DND-41 (cell line): ENCODE measurements around the gene EPB41L2.

Source experiments
- ATAC-seq: fragments of 200-7000 bp; cut with Tn5 transposase; 3 replicates; pipeline ENCODE4 v1.9.1; 2021; ENCODE audit warnings: low read depth; ENCODE audit not compliant: insufficient read depth
- DNase-seq: peaks from one replicate; pipeline ENCODE4 v3.0.0-alpha.2; 2020
- H2AFZ ChIP-seq: 2 replicates; pipeline ENCODE4 v1.6.0; 2012; ENCODE audit warnings: low read depth, low read length
- H3K27ac ChIP-seq: 2 replicates; pipeline ENCODE4 v1.5.1; 2012; ENCODE audit warnings: low read length, inconsistent platforms
- H3K27me3 ChIP-seq: fragments of 200-600 bp; sonication (generic); 2 replicates; pipeline ENCODE4 v1.6.0; 2012; ENCODE audit warnings: low read length, mild to moderate bottlenecking, inconsistent platforms; ENCODE audit not compliant: insufficient read depth, poor library complexity
- H3K36me3 ChIP-seq: 2 replicates; pipeline ENCODE4 v1.5.1; 2012; ENCODE audit warnings: low read length, inconsistent platforms; ENCODE audit not compliant: insufficient read depth
- H3K4me1 ChIP-seq: 2 replicates; pipeline ENCODE4 v1.5.1; 2012; ENCODE audit warnings: mild to moderate bottlenecking, low read length; ENCODE audit not compliant: insufficient read depth
- H3K4me2 ChIP-seq: 2 replicates; pipeline ENCODE4 v1.6.0; 2012; ENCODE audit warnings: mild to moderate bottlenecking, moderate library complexity, low read length, inconsistent platforms; ENCODE audit not compliant: insufficient read depth
- H3K4me3 ChIP-seq, 2 experiments: fragments of 200-600 bp in 1 of 2; shearing (Covaris generic) in 1 of 2; 2 replicates each; pipeline ENCODE4 v1.5.1; 2012 to 2016; ENCODE audit warnings: inconsistent platforms in 2 of 2, low read length in 2 of 2, mild to moderate bottlenecking in 2 of 2, low read depth in 1 of 2, moderate library complexity in 1 of 2
- H3K79me2 ChIP-seq: 2 replicates; pipeline ENCODE4 v1.6.0; 2012; ENCODE audit warnings: low read length, inconsistent platforms; ENCODE audit not compliant: insufficient read depth
- H3K9ac ChIP-seq: 2 replicates; pipeline ENCODE4 v1.6.0; 2012; ENCODE audit warnings: low read depth, mild to moderate bottlenecking, inconsistent platforms, low read length, moderate library complexity
- H3K9me3 ChIP-seq: 2 replicates; pipeline ENCODE4 v1.5.1; 2012; ENCODE audit warnings: low read length, moderate library complexity, mild to moderate bottlenecking, inconsistent platforms; ENCODE audit not compliant: insufficient read depth, severe bottlenecking
- H4K20me1 ChIP-seq: 2 replicates; pipeline ENCODE4 v1.6.0; 2012; ENCODE audit warnings: low read length; ENCODE audit not compliant: insufficient read depth
- EZH2 ChIP-seq: IDR thresholded peaks from 3 replicates; pipeline ENCODE4 v1.6.1; 2012; ENCODE audit warnings: borderline replicate concordance, low read depth, mild to moderate bottlenecking, moderate library complexity, low read length, inconsistent platforms; ENCODE audit not compliant: severe bottlenecking
- TF ChIP-seq, protein P1 (sequence below): IDR thresholded peaks from 2 replicates; pipeline ENCODE4 v1.5.1; 2012; ENCODE audit warnings: borderline replicate concordance, low read length, moderate library complexity, mild to moderate bottlenecking; ENCODE audit not compliant: poor library complexity, severe bottlenecking; ENCODE audit errors: extremely low read depth

The EPB41L2 gene

DNA sequence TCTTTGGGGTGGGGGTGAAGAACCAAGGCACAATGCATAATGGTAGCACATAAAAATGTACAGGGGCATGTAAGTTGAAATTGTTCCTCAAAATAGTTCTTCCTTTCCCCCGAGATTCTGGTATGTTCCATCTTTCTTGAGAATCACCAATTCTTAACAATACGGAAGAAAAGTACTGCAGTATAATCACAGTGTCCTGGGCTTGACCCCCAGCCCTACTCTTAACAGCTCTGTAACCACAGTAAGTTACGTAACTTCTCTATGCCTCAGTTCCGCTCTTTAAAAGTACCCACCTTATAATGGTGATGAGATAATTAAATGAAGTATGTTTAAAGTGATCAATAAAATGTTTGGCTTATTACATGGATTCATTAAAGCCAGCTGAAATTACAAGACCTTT, 131.4 kb downstream of the EPB41L2 start:
- DNase-seq, result no peak
- no peak overlapping the region for H2AFZ ChIP-seq
- H3K4me1 ChIP-seq, result no peaks in the 10 kb centered on the region
- no peaks in the 10 kb centered on the region for H3K27me3 ChIP-seq
- no peaks in the 10 kb centered on the region for H3K36me3 ChIP-seq
- no peaks in the 10 kb centered on the region for H4K20me1 ChIP-seq
- no peak overlapping the region for H3K4me2 ChIP-seq
- no peak overlapping the region for H3K9ac ChIP-seq
- ATAC-seq, result no peak
- TF ChIP-seq EZH2, result no peak
- TF ChIP-seq, protein P1, sequence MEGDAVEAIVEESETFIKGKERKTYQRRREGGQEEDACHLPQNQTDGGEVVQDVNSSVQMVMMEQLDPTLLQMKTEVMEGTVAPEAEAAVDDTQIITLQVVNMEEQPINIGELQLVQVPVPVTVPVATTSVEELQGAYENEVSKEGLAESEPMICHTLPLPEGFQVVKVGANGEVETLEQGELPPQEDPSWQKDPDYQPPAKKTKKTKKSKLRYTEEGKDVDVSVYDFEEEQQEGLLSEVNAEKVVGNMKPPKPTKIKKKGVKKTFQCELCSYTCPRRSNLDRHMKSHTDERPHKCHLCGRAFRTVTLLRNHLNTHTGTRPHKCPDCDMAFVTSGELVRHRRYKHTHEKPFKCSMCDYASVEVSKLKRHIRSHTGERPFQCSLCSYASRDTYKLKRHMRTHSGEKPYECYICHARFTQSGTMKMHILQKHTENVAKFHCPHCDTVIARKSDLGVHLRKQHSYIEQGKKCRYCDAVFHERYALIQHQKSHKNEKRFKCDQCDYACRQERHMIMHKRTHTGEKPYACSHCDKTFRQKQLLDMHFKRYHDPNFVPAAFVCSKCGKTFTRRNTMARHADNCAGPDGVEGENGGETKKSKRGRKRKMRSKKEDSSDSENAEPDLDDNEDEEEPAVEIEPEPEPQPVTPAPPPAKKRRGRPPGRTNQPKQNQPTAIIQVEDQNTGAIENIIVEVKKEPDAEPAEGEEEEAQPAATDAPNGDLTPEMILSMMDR, result no peak
- H3K9me3 ChIP-seq, result peaks cover 3% of the 10 kb centered on the region
- peaks cover 20% of the 10 kb centered on the region; the same call in 1 of the 2 replicates for H3K79me2 ChIP-seq
- no peak overlapping the region for H3K27ac ChIP-seq
- H3K4me3 ChIP-seq, result no peak overlapping the region

DNA sequence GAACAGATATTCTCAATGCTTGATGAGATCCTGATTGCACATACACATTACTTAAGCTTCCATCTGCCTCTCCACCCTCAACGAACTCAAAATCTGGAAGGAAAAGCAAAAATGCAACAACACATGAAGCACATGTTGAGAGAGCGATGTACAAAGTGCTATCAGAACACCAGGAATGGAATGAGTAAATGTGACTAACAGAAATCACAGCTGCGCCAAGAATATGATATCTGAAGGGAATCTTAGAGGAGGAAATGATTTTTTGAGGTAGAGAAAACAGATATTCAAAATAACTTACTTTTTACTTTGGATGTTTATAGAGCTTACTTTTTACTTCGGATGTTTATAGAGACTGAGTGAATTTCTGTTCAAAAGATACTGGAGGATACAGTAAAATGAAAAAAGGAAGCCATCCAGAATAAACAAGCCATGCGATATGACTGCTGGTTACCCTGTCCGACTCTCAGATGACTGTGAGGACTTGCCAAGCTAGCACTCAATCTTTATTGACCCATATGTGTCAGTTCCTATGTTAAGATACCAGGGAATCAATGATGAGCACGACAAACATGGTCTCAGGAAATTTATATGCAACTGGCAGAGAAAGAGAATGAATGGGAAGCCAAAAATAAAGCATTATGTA, 133.9 kb downstream of the EPB41L2 start:
- Histone ChIP-seq H3K9ac (no peak overlapping the region), H4K20me1 (no peaks in the 10 kb centered on the region), H3K36me3 (peaks cover 8% of the 10 kb centered on the region; the same call in 1 of the 2 replicates), H3K27ac (no peak overlapping the region), H3K9me3 (peaks cover 3% of the 10 kb centered on the region), H3K4me1 (no peaks in the 10 kb centered on the region), H3K79me2 (peaks cover 20% of the 10 kb centered on the region; the same call in 1 of the 2 replicates), H3K4me2 (no peak overlapping the region), H2AFZ (no peak overlapping the region), H3K27me3 (no peaks in the 10 kb centered on the region), H3K4me3 (no peak overlapping the region)
- no peak for ATAC-seq
- DNase-seq, result no peak
- no peak for TF ChIP-seq EZH2
- TF ChIP-seq, protein P1, result no peak

DNA sequence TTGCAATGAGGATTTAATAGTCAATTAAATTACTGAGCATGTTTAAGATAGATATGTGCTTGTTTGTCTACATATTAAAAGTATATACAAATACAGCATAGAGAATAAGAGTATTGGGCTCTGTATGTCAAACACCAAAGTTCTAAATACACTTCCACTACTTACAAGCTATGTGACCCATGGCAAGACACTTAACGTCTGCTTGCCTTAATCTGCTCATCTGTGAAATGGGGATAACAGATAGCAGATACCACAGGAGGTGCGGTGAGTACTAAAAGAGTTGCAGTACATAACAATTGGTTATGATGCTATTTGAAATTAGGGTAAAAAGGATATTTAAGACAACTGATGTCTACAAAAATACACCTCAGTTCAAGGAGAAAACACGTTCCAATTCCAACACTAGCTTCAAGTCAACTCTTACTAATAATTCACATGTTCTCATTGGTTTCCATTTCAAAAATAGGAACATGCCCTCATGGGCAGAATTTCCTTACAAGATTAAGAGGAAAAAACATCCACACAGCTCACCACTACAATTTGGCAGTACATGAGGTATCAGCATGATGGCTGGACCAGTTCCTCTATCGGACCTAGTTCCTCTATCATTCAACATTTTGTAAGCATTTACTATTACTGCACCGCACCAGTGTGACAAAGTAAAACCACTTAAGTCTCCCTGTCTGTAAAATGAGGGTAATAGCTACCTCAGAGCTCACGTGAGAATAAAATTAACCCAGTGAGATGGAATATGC, 134.7 kb downstream of the EPB41L2 start:
- no peaks in the 10 kb centered on the region for H4K20me1 ChIP-seq
- DNase-seq (no peak), ATAC-seq (no peak)
- H3K36me3 ChIP-seq, result peaks cover 8% of the 10 kb centered on the region; the same call in 1 of the 2 replicates
- peaks cover 16% of the 10 kb centered on the region; the same call in 1 of the 2 replicates for H3K79me2 ChIP-seq
- no peaks in the 10 kb centered on the region for H3K4me1 ChIP-seq
- H3K9me3 ChIP-seq, result peaks cover 3% of the 10 kb centered on the region
- TF ChIP-seq, protein P1, result no peak
- TF ChIP-seq EZH2, result no peak
- no peak overlapping the region for H2AFZ ChIP-seq
- H3K4me2 ChIP-seq, result no peak overlapping the region
- H3K4me3 ChIP-seq, result no peak overlapping the region
- no peaks in the 10 kb centered on the region for H3K27me3 ChIP-seq
- H3K27ac ChIP-seq, result no peak overlapping the region
- no peak overlapping the region for H3K9ac ChIP-seq
